GM19328 (cell line): ENCODE measurements around the gene FABP6.
"Not testable (repeated sequence)": the region's sequence is repeated elsewhere in the genome, so short reads cannot be mapped to it uniquely, and the experiment has no call there.

Experiments
- ATAC-seq: cut with Tn5 transposase; IDR thresholded peaks from one replicate; pipeline ENCODE4 v1.9.1; 2021; ENCODE audit warnings: mild to moderate bottlenecking, moderate library complexity; ENCODE audit not compliant: unreplicated experiment

The FABP6 gene

DNA sequence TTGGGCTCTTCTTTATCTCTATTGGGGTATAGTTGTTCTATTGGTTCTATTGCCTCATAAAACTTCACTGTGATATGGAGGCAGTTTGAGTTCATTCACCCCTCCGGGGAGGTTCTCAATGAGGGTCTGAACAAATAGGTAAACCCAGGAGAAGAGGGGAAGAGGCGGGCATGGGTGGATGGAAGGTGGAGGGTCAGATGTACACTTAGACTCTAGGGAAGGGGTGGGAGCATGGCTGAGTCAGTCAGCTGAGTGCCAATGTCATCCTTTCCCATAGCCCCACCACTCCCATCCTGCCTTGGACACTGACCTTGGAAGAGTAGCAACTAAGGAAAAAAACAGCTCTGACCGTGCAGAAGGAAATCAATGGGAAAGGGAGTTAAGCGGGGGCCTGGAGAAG, 9.9 kb upstream of the FABP6 start:
- ATAC-seq, result no peak

GRCh38 chr5:160221082-160221481, 8.2 kb upstream of the FABP6 start:
- no peak for ATAC-seq

DNA sequence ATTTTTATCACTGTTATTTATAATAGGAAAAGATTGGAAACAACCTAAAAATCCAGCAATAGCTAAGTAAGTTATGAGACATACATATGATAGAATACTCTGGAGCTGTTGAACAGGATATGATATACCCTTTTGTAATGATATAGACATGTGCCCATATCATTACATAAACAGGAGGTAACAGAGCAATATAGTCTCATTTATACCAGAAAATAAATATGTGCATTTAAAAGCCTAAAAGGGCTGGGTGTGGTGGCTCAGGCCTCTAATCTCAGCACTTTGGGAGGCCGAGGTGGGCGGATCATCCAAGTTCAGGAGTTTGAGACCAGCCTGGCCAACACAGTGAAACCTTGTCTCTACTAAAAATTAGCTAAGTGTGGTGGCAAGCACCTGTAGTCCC, 2.3 kb upstream of the FABP6 start:
- no peak for ATAC-seq

GRCh38 chr5:160230686-160231527, 1.6 kb downstream of the FABP6 start:
- ATAC-seq, result no peak

GRCh38 chr5:160231783-160232342, 2.6 kb downstream of the FABP6 start:
- no peak for ATAC-seq

DNA sequence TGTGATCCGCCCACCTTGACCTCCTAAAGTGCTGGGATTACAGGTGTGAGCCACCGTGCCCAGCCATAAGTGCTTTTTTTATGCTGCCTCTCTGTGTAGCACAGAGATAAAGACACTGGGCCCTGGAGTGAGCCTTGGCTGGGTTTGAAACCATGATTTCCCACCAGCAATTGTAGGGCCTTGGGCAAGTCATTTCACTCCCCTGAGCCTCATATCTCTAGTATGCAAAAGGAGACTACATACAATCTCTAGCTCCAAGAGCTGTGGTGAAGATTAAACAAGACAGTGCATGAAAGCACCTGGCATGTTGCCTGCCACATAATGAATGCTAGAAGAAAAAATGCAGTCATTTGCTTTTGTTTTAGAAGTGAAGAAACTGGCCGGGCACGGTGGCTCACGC, 3.9 kb downstream of the FABP6 start:
- ATAC-seq, result no peak

DNA sequence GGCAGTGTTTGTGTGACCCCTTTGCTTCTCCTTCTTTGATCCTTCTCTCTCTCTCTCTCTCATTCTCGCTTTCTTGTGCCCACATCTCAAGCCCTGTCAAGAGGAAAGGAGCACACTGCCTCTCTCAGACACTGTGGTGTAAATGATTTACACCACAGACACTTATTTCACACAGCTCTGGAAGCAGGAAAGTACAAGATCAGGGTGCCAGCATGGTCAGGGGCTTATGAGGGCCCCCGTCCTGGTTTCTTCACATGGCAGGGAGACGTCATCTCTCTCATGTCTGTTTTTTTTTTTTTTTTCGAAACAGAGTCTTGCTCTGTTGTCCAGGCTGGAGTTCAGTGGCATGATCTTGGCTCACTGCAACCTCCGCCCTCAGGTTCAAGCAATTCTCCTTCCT, 6.4 kb downstream of the FABP6 start:
- no peak for ATAC-seq

DNA sequence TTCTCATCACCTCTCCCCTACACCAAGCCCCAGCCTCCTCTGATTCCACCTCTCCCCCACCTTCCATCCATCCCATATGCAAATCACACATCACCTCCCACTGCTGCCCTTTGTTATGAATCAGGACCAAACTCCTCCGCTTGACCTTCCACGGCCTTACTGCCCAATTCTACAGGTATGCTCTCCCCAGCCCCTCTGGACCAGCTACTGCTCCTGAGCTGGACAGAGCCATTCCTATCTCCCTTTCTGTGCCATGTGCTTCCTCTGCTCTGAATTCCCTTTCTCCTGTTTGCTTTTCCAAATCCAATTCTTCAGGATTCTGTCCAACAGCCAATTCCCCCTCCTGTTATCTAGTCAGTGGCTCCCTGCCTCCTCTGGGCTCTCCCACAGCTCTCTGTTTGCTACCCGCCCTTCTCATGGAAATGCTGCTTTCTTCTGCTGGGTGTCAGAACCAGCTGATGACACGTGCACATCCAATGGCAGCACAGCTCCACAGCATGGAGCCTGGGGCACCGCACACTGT, 8.3 kb downstream of the FABP6 start:
- no peak for ATAC-seq

DNA sequence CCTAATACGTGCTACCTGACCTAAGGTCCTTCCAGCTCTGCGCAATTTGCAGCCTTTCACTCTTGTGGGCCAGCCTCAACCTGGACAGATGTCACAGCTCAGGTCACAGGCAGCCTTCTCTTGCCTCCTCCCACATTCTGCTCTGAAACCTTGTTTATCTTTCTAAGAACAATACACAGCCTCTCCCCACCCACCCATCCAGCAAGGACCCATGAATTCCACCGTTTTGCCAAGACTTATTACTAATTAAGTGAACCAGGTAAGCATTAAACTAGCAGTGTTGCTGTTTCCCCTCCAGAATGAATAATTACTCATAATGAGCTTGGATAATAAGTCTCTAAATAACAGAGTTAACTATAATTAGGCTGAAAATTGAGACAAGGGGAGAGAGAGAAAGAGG, 11.0 kb downstream of the FABP6 start:
- no peak for ATAC-seq

GRCh38 chr5:160242145-160242544, 12.8 kb downstream of the FABP6 start:
- no peak for ATAC-seq

DNA sequence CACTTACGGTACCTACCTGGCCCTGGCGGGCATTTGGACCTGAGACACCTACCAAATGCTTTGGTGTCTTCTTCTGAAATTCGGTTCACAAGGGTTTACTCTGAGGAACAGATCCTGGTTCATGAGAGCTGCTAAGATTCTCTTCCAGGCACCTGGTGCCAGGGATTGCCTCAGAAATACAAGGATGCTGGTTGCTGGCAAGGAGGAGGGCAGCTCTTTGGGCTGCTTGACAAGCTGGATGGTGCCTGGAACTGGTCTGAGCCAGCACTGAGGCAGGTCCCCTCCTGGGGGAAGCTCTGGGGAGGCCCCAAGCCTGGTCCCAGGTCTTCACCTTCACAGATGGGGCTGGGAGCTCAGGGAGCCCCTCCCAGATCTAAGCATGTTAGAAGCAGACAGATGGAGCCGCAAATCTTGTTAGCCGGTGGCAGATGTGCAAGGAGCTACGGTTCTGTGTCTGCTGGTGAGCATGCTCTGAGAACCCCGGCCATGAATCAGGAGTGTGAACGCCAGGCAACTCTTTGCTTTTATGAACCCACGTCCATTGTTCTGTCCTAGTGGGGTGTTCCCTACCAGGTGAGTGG, 16.3 kb downstream of the FABP6 start:
- ATAC-seq, result no peak

GRCh38 chr5:160249570-160249969, 20.3 kb downstream of the FABP6 start:
- ATAC-seq, result not testable (repeated sequence)

GRCh38 chr5:160250226-160250625, 20.9 kb downstream of the FABP6 start:
- no peak for ATAC-seq

GRCh38 chr5:160250826-160251225, 21.5 kb downstream of the FABP6 start:
- ATAC-seq, result no peak

- no peak for ATAC-seq
These were observed 22.3 kb downstream of the FABP6 start for GRCh38 chr5:160251406-160252155.

DNA sequence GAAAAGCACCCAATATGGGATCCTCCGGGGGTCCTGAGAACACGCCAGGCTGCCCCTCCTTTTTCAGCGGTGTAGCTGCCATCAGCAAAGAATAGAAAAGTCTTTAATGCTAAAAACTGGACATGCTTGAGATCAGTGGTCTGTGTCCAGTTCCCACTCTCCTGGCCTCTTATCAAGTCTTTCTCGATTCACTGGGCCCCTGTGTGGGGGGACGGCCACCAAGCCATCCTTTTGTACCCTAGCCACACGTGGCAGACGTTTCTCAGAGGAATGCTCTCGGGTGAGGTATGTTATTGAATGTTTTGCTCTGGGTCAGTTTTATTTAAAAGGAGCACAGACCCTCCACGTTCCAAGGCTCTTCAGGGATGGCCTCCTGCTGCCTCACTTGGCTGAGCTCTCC, 23.6 kb downstream of the FABP6 start:
- ATAC-seq, result no peak

GRCh38 chr5:160253441-160253840, 24.1 kb downstream of the FABP6 start:
- ATAC-seq, result no peak

GRCh38 chr5:160254706-160255105, 25.4 kb downstream of the FABP6 start:
- ATAC-seq, result no peak

DNA sequence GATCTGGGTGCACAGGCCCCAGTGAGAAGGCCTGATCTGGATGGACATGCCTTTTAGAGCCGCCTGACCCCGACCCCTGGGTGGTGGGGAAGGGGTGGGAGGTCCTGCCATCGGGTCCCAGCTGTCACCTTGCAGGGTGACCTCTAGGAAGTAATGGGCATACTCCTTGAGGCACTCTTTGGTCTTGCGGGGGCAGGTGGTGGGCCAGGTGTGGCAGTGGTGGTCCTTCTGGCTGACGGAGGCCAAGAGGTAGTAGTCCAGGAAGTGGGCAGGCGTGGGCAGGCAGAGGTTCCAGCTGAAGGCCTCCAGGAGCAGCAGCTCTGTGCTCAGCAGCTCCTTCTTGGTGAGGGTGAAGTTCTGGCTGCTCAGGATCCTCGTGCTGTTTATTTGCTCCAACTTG, 30.0 kb downstream of the FABP6 start:
- ATAC-seq, result no peak

GRCh38 chr5:160260006-160260775, 30.9 kb downstream of the FABP6 start:
- ATAC-seq, result no peak
